Activated naive CD4-positive, alpha-beta T cell treated with anti-CD3 and anti-CD28 coated beads, Interleukin-2, amount 50 U/mL, for 16 hours (primary cell): ENCODE results near the gene MUC4.
"Not testable (repeated sequence)": the region's sequence is repeated elsewhere in the genome, so short reads cannot be mapped to it uniquely, and the experiment has no call there.

ENCODE experiments used
- DNase-seq: peaks from one replicate; pipeline ENCODE4 v3.0.0-alpha.2; 2020

The MUC4 gene

GRCh38 chr3:195777975-195778374 is 33.8 kb downstream of the MUC4 start:
- no peak for DNase-seq

- DNase-seq, result no peak
Measured at GRCh38 chr3:195774917-195775316, 36.8 kb downstream of the MUC4 start.

- DNase-seq, result no peak
Measured at GRCh38 chr3:195773956-195774537, 37.7 kb downstream of the MUC4 start.

- DNase-seq, result no peak
Measured at GRCh38 chr3:195771646-195772300, 40.0 kb downstream of the MUC4 start.

GRCh38 chr3:195770841-195771645 is 40.7 kb downstream of the MUC4 start:
- not testable (repeated sequence) for DNase-seq

- DNase-seq, result no peak
Measured at GRCh38 chr3:195770081-195770840, 41.5 kb downstream of the MUC4 start.

GRCh38 chr3:195769551-195769950 is 42.2 kb downstream of the MUC4 start:
- DNase-seq, result no peak

GRCh38 chr3:195768831-195769303 is 42.9 kb downstream of the MUC4 start:
- DNase-seq, result no peak

GRCh38 chr3:195768414-195768813 is 43.3 kb downstream of the MUC4 start:
- DNase-seq, result no peak

- no peak for DNase-seq
Measured at GRCh38 chr3:195767792-195768191, 43.9 kb downstream of the MUC4 start.

- DNase-seq, result no peak
Measured at GRCh38 chr3:195766671-195767070, 45.1 kb downstream of the MUC4 start.

- no peak for DNase-seq
Measured at GRCh38 chr3:195764961-195765706, 46.6 kb downstream of the MUC4 start.

- no peak for DNase-seq
Measured at GRCh38 chr3:195763843-195764825, 47.6 kb downstream of the MUC4 start.

- DNase-seq, result no peak
Measured at GRCh38 chr3:195763076-195763830, 48.5 kb downstream of the MUC4 start.

- DNase-seq, result no peak
Measured at GRCh38 chr3:195762611-195763010, 49.1 kb downstream of the MUC4 start.

GRCh38 chr3:195762249-195762585 is 49.5 kb downstream of the MUC4 start:
- no peak for DNase-seq

- no peak for DNase-seq
Measured at GRCh38 chr3:195761567-195762248, 50.0 kb downstream of the MUC4 start.

GRCh38 chr3:195761123-195761566 is 50.6 kb downstream of the MUC4 start:
- DNase-seq, result no peak

- DNase-seq, result no peak
Measured at GRCh38 chr3:195760345-195761122, 51.2 kb downstream of the MUC4 start.
